Measurements from ENCODE around the gene TMEM88. TPM values are rescaled to one million over a fixed set of nuclear protein-coding genes. Genes with fewer than 3 reads are reported as not detected.

Gene TMEM88
- total RNA-seq, 2 donors from 2014 or later = 1.3 to 1.8 TPM

DNA sequence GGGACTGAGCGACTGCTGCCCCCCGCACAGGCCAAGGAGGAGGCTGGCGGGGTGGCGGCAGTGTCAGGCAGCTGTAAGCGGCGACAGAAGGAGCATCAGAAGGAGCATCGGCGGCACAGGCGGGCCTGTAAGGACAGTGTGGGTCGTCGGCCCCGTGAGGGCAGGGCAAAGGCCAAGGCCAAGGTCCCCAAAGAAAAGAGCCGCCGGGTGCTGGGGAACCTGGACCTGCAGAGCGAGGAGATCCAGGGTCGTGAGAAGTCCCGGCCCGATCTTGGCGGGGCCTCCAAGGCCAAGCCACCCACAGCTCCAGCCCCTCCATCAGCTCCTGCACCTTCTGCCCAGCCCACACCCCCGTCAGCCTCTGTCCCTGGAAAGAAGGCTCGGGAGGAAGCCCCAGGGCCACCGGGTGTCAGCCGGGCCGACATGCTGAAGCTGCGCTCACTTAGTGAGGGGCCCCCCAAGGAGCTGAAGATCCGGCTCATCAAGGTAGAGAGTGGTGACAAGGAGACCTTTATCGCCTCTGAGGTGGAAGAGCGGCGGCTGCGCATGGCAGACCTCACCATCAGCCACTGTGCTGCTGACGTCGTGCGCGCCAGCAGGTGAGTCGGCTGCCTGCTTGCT, 5.6 kb upstream of the TMEM88 start:
- no peak overlapping the region for H3K27ac Mint-ChIP-seq
- H3K36me3 Mint-ChIP-seq = peaks cover 5 to 6% of the 10 kb centered on the region in 2 donors
- DNase-seq (ENCODE audit: low spot score in 2 of 2) (no peak), ATAC-seq (no peak)
- H3K9me3 Mint-ChIP-seq = no peaks in the 10 kb centered on the region

DNA sequence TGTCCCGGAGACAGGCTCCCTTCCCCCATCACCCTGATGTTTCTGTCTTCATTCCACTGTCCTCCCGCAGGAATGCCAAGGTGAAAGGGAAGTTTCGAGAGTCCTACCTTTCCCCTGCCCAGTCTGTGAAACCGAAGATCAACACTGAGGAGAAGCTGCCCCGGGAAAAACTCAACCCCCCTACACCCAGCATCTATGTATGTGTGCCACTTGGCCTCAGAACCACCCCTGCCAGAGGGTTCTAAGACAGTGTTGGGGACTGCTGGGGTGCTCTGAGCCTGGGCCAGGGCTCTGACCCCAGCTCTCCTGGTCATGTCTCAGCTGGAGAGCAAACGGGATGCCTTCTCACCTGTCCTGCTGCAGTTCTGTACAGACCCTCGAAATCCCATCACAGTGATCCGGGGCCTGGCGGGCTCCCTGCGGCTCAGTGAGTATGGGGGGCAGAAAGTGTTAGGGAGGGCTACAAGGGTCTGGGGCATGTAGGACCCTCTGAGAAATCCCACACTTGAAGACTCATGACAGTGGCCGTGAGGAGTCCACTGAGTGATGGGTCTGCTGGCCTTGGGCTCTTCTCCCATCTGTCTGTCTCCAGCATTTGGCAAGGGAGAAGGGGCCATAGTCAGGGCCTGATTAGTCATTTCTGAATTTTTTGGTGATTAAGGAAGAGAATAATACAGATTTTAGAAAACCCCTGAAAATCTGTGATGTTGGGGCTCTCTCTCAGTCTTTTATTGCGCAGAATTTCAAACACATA, 4.9 kb upstream of the TMEM88 start:
- H3K36me3 Mint-ChIP-seq = peaks cover 5 to 6% of the 10 kb centered on the region in 2 donors
- DNase-seq (ENCODE audit: low spot score in 2 of 2) (no peak), ATAC-seq (no peak)
- no peaks in the 10 kb centered on the region for H3K9me3 Mint-ChIP-seq
- no peak overlapping the region for H3K27ac Mint-ChIP-seq

DNA sequence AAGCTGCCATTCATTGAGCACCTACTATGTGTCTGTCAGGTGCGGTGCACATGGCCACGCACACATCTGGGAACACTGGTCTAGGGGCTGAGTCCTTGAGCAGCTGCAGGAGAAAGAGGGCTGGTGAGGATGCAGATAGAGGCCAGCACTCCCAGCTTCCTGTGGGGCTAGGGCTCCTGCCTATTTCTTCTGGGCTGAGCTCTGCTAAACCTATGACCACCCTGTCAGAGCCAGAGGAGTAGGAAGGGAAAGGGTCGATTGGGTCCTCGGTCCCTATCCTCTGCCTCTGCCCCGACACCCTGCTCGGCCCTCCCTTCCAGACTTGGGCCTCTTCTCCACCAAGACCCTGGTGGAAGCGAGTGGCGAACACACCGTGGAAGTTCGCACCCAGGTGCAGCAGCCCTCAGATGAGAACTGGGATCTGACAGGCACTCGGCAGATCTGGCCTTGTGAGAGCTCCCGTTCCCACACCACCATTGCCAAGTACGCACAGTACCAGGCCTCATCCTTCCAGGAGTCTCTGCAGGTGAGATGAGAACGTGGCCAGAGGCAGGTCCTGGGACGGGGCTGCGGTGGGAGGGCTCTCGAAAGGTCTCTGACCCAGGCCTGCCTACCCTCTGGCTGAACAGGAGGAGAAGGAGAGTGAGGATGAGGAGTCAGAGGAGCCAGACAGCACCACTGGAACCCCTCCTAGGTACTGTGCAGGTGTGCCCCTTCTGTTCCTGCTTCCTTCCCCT, 4.0 kb upstream of the TMEM88 start:
- H3K36me3 Mint-ChIP-seq = peaks cover 5 to 6% of the 10 kb centered on the region in 2 donors
- peak; percentile 8 to 10 for ATAC-seq
- no peak for DNase-seq (ENCODE audit: low spot score in 2 of 2)
- no peaks in the 10 kb centered on the region for H3K9me3 Mint-ChIP-seq
- H3K27ac Mint-ChIP-seq = peak overlapping the region in 1 of 2 donors; percentile 66

DNA sequence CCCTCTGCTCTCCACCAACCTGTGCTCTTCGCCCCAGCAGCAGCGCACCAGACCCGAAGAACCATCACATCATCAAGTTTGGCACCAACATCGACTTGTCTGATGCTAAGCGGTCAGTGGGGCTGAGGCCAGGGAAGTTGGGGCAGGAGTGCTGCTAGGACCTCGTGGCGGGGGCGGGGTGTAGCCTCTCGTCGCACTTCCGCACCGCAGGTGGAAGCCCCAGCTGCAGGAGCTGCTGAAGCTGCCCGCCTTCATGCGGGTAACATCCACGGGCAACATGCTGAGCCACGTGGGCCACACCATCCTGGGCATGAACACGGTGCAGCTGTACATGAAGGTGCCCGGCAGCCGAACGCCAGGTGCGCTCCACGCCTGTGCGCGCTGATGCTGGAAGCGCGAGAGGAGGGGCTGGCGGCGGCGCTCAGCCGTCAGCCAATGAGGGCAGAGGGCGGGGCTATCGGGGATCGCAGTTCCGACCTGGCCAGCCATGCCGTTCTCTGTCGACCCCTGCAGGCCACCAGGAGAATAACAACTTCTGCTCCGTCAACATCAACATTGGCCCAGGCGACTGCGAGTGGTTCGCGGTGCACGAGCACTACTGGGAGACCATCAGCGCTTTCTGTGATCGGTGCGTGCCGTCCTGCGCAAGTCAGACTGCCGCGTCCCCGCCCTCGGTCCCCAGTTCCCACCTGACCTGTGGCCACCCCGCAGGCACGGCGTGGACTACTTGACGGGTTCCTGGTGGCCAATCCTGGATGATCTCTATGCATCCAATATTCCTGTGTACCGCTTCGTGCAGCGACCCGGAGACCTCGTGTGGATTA, 3.2 kb upstream of the TMEM88 start:
- H3K9me3 Mint-ChIP-seq = no peaks in the 10 kb centered on the region
- DNase-seq (ENCODE audit: low spot score in 2 of 2) (peak; percentile 90 to 96), ATAC-seq (peak; percentile 91 to 93)
- peak overlapping the region; percentile 22 to 66 for H3K27ac Mint-ChIP-seq
- peaks cover 5 to 6% of the 10 kb centered on the region in 2 donors for H3K36me3 Mint-ChIP-seq

DNA sequence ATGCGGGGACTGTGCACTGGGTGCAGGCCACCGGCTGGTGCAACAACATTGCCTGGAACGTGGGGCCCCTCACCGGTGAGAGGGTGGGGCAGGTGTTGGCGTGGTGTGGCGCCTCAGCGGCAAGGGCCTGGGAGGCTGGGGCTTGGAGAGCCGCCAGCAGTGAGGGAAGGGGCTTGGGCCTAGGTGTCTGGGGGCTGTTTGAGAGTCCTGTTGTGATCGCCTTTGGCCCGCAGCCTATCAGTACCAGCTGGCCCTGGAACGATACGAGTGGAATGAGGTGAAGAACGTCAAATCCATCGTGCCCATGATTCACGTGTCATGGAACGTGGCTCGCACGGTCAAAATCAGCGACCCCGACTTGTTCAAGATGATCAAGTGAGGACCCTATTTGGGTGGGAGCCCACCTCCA, 2.6 kb upstream of the TMEM88 start:
- ATAC-seq = no peak
- H3K36me3 Mint-ChIP-seq = peaks cover 5 to 6% of the 10 kb centered on the region in 2 donors
- DNase-seq (ENCODE audit: low spot score in 2 of 2) = no peak
- H3K9me3 Mint-ChIP-seq = no peaks in the 10 kb centered on the region
- peak overlapping the region in 1 of 2 donors; percentile 66 for H3K27ac Mint-ChIP-seq

DNA sequence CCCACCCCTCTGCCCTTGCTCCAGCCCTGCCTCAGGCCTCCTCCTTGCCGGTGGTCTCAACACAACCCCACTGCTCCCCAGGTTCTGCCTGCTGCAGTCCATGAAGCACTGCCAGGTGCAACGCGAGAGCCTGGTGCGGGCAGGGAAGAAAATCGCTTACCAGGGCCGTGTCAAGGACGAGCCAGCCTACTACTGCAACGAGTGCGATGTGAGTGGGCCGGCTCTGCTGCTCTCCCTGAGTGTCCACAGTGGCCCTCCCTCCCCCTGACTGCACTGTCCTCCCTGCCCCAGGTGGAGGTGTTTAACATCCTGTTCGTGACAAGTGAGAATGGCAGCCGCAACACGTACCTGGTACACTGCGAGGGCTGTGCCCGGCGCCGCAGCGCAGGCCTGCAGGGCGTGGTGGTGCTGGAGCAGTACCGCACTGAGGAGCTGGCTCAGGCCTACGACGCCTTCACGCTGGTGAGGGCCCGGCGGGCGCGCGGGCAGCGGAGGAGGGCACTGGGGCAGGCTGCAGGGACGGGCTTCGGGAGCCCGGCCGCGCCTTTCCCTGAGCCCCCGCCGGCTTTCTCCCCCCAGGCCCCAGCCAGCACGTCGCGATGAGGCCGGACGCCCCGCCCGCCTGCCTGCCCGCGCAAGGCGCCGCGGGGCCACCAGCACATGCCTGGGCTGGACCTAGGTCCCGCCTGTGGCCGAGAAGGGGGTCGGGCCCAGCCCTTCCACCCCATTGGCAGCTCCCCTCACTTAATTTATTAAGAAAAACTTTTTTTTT, 1.8 kb upstream of the TMEM88 start:
- H3K9me3 Mint-ChIP-seq = no peaks in the 10 kb centered on the region
- H3K27ac Mint-ChIP-seq = no peak overlapping the region
- H3K36me3 Mint-ChIP-seq = peaks cover 5 to 6% of the 10 kb centered on the region in 2 donors
- ATAC-seq = no peak
- DNase-seq (ENCODE audit: low spot score in 2 of 2) = peak in 1 of 2 donors; percentile 54

DNA sequence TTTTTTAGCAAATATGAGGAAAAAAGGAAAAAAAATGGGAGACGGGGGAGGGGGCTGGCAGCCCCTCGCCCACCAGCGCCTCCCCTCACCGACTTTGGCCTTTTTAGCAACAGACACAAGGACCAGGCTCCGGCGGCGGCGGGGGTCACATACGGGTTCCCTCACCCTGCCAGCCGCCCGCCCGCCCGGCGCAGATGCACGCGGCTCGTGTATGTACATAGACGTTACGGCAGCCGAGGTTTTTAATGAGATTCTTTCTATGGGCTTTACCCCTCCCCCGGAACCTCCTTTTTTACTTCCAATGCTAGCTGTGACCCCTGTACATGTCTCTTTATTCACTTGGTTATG, 1.2 kb upstream of the TMEM88 start:
- H3K36me3 Mint-ChIP-seq = peaks cover 5 to 6% of the 10 kb centered on the region in 2 donors
- no peak overlapping the region for H3K27ac Mint-ChIP-seq
- ATAC-seq = no peak
- no peaks in the 10 kb centered on the region for H3K9me3 Mint-ChIP-seq
- DNase-seq (ENCODE audit: low spot score in 2 of 2) = peak in 1 of 2 donors; percentile 48

DNA sequence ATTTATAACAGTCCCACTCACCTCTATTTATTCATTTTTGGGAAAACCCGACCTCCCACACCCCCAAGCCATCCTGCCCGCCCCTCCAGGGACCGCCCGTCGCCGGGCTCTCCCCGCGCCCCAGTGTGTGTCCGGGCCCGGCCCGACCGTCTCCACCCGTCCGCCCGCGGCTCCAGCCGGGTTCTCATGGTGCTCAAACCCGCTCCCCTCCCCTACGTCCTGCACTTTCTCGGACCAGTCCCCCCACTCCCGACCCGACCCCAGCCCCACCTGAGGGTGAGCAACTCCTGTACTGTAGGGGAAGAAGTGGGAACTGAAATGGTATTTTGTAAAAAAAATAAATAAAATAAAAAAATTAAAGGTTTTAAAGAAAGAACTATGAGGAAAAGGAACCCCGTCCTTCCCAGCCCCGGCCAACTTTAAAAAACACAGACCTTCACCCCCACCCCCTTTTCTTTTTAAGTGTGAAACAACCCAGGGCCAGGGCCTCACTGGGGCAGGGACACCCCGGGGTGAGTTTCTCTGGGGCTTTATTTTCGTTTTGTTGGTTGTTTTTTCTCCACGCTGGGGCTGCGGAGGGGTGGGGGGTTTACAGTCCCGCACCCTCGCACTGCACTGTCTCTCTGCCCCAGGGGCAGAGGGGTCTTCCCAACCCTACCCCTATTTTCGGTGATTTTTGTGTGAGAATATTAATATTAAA, 638 bp upstream of the TMEM88 start:
- peak in 1 of 2 donors; percentile 51 for DNase-seq (ENCODE audit: low spot score in 2 of 2)
- H3K27ac Mint-ChIP-seq = no peak overlapping the region
- no peak for ATAC-seq
- H3K9me3 Mint-ChIP-seq = no peaks in the 10 kb centered on the region
- H3K36me3 Mint-ChIP-seq = peaks cover 5 to 6% of the 10 kb centered on the region in 2 donors

DNA sequence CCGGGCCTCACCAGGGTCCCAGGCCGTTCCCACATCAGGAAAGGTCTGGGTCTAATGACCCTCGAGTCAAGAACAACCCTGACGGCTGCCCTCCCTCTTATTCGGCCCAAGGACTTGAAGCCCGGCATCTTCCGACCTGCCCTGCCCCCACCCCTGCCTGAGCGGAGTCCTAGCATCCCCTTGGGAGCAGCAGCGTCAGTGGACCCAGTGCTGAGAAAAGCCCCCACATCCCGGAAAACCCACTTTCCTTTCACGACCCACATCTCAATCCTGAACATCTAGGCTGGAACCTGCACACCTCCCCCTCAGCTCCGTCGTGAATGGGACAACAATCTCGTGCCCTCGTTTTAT, 769 bp downstream of the TMEM88 start:
- DNase-seq (ENCODE audit: low spot score in 2 of 2) = no peak
- no peak overlapping the region for H3K27ac Mint-ChIP-seq
- peaks cover 5% of the 10 kb centered on the region in 2 donors for H3K36me3 Mint-ChIP-seq
- no peaks in the 10 kb centered on the region for H3K9me3 Mint-ChIP-seq
- no peak for ATAC-seq

DNA sequence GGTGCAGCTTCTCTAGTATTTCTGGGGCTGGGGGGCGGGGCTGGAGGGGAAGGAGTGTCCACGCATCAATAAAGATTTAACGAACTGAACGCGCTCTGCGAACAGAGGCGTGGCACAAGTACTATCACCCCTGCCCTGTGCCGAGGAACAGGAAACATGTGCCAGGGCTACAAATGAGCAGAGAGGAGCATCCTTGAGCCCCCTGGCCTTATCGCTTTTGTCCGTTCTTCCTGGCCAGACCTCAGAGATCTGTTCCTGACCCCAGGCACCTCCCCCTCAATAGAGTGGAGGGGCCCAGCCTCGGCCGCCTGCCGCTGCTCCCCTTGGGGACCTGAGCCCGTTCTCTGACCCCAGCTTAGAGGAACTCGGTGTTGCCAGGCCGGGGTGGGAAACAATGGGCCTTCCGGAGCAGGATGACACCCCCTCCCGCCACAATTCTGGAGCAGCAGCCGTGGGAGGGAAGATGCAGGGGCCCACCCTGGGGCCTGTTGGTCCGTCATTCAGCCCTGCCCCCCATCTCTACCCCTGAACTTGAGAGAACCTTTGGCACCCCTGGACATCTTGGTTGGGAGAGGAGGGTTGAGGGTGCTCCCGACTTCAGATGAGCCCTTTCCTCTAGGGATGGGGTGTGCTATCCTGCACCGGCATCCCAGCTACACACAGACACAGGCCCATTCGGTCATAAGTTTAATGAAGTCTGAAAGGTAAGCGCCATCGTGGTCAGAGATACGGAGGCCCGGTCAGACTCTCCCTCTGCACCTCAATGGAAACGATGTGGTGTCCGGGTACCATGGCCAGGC, 1.3 kb downstream of the TMEM88 start:
- no peaks in the 10 kb centered on the region for H3K9me3 Mint-ChIP-seq
- H3K36me3 Mint-ChIP-seq = peaks cover 0 to 5% of the 10 kb centered on the region in 2 donors
- ATAC-seq = no peak
- DNase-seq (ENCODE audit: low spot score in 2 of 2) = peak in 1 of 2 donors; percentile 49
- H3K27ac Mint-ChIP-seq = no peak overlapping the region

DNA sequence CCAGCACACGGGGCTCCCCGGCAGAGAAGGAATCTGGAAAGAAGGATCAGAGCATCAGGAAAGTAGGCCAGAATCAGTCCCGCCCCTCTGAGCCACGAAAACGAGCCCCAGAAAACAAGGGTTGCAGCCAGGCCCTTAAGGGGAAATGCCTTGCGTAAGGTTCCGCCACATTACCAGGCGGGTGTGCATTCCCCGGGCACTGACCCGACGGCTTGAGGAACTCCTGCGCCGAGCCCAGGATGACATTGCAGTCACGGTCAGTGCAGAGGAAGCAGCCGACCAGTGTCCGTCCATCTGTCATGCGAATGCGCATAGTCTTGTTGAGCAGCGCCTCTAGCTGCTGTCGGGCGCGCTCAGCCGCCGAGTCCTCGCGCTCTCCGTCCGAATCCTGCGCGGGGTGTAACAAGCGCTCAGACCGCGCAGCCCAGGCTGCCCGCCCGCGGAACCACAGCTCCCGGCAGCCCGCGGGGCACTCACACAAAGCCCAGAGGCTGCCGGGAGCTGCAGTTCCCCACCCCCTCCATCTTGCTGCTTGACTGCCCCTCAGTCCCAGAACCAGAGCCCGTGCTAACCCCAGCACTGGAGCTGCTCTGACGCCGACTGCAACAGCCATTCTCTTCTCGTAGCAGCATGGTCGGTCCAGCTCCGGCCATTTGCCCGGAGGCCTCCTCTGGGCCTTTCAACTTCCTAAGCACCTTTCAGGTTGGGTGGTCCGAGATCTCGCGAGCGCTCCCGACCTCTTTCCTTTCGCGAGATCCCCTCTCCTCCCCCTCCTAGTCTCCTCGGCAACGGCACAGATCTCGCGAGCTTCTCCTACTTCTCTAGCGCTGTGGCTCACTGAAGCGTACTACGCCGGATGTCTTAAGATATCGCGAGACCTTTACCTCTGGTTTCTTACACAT, 2.2 kb downstream of the TMEM88 start, which contains the start of gene NAA38:
Gene NAA38, minus strand, starts transcription at position 749 of the 902 bp plus-strand sequence. Its CDS starts 96 bp downstream, at position 653.
- H3K27ac Mint-ChIP-seq = no peak within 1 kb of the TSS
- H3K9me3 Mint-ChIP-seq = no peaks in the 10 kb centered on the region
- no peaks in the 10 kb centered on the region for H3K36me3 Mint-ChIP-seq
- DNase-seq (ENCODE audit: low spot score in 2 of 2) (peak; percentile 87 to 94), ATAC-seq (peak; percentile 91 to 94)

DNA sequence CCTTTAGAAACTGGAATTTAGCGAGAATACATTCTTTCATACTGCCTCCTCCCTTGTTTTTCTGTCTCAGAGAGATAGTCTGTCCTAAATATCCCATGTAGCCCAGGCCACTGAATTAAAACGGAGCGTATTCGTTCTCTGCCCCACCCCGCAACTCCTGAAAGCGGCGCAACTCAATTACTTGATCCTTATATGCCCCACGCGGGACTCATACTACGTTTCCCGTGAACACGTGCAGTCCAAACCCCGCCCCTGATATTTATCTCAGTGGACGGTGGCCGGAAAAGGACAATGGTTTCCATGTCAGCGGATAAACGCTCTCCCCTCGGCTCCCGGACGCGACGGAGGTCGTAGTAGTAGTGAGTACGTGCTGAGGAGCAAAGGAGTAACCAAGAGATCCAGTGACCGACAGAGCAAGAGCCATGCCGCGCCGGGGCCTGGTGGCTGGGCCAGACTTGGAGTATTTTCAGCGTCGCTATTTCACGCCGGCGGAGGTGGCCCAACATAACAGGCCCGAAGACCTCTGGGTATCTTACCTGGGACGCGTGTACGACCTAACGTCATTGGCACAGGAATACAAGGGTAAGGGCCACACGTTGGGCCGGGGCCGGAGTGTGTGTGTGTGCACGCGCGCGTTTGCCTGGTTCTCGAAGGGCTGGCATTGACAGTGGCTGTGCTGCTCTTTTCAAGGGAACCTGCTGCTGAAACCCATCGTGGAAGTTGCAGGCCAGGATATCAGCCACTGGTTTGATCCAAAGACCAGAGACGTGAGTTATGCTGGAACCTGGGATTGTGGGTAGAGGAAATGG, 3.1 kb downstream of the TMEM88 start, which contains the start of gene CYB5D1:
Gene CYB5D1, plus strand, starts transcription at position 291 of the 809 bp plus-strand sequence. Its CDS starts 132 bp downstream, at position 423.
- no peak within 1 kb of the TSS for H3K27ac Mint-ChIP-seq
- no peaks in the 10 kb centered on the region for H3K36me3 Mint-ChIP-seq
- no peaks in the 10 kb centered on the region for H3K9me3 Mint-ChIP-seq
- DNase-seq (ENCODE audit: low spot score in 2 of 2) (peak; percentile 83 to 87), ATAC-seq (peak; percentile 57 to 58)

DNA sequence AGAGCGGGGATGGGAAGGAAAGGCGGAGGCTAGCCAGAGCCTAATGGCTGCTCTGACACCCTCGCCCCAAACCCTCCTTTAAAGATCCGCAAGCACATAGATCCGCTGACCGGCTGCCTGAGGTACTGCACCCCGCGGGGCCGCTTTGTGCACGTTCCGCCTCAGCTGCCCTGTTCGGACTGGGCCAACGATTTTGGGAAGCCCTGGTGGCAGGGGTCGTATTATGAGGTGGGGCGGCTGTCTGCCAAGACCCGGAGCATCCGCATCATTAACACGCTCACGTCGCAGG, 3.6 kb downstream of the TMEM88 start:
- no peak overlapping the region for H3K27ac Mint-ChIP-seq
- DNase-seq (ENCODE audit: low spot score in 2 of 2) (peak in 1 of 2 donors; percentile 56), ATAC-seq (no peak)
- no peaks in the 10 kb centered on the region for H3K36me3 Mint-ChIP-seq
- no peaks in the 10 kb centered on the region for H3K9me3 Mint-ChIP-seq

Measured in activated naive CD4-positive, alpha-beta T cell treated with anti-CD3 and anti-CD28 coated beads, Interleukin-2, amount 50 U/mL, for 72 hours (primary cell).